Osteocyte (in vitro differentiated cells): ENCODE measurements around the gene BCL3. TPM values are rescaled to one million over a fixed set of nuclear protein-coding genes. Genes with fewer than 3 reads are reported as not detected.
"Not testable (repeated sequence)": the region's sequence is repeated elsewhere in the genome, so short reads cannot be mapped to it uniquely, and the experiment has no call there.

Source experiments
- DNase-seq: peaks from one replicate; pipeline ENCODE4 v3.0.0; 2021; ENCODE audit warnings: mixed read lengths; ENCODE audit not compliant: unreplicated experiment; ENCODE audit errors: extremely low spot score
- H3K27ac Mint-ChIP-seq: one replicate; pipeline ENCODE4 v1.8.0; 2021; ENCODE audit warnings: mild to moderate bottlenecking, mixed read lengths; ENCODE audit not compliant: unreplicated experiment
- H3K27me3 Mint-ChIP-seq: one replicate; pipeline ENCODE4 v1.8.0; 2021; ENCODE audit warnings: mixed read lengths; ENCODE audit not compliant: unreplicated experiment
- H3K36me3 Mint-ChIP-seq: one replicate; pipeline ENCODE4 v1.8.0; 2021; ENCODE audit warnings: mixed read lengths; ENCODE audit not compliant: unreplicated experiment
- H3K4me1 Mint-ChIP-seq: one replicate; pipeline ENCODE4 v1.8.0; 2021; ENCODE audit warnings: mixed read lengths; ENCODE audit not compliant: unreplicated experiment
- H3K4me3 Mint-ChIP-seq: one replicate; pipeline ENCODE4 v1.8.0; 2021; ENCODE audit warnings: mild to moderate bottlenecking, moderate library complexity, mixed read lengths; ENCODE audit not compliant: unreplicated experiment
- H3K9me3 Mint-ChIP-seq: one replicate; pipeline ENCODE4 v1.8.0; 2021; ENCODE audit warnings: mixed read lengths; ENCODE audit not compliant: unreplicated experiment
- CTCF ChIP-seq: fragments of 200-600 bp; sonication (generic); IDR thresholded peaks from 2 replicates; pipeline ENCODE4 v1.5.0; 2021; ENCODE audit warnings: antibody characterized with exemption, mild to moderate bottlenecking, moderate library complexity
- total RNA-seq: library from RNA; stranded (reverse); gene quantifications from 2 replicates; pipeline ENCODE4 v1.2.1, GENCODE V29; 2021

BCL3 gene
- total RNA-seq, 1 donor from 2014 or later, result 15.3 TPM

GRCh38 chr19:44767295-44768180 lies 19.0 kb downstream of the BCL3 start:
- H3K4me1 Mint-ChIP-seq, result peaks cover 7% of the 10 kb centered on the region
- no peaks in the 10 kb centered on the region for H3K27me3 Mint-ChIP-seq
- H3K36me3 Mint-ChIP-seq, result no peaks in the 10 kb centered on the region
- no peak overlapping the region for H3K4me3 Mint-ChIP-seq
- no peaks in the 10 kb centered on the region for H3K9me3 Mint-ChIP-seq
- H3K27ac Mint-ChIP-seq, result no peak overlapping the region
- TF ChIP-seq CTCF, result no peak
- no peak for DNase-seq

- no peaks in the 10 kb centered on the region for H3K27me3 Mint-ChIP-seq
- peak; percentile 90 for TF ChIP-seq CTCF
- peak; percentile 94 for DNase-seq
- H3K4me3 Mint-ChIP-seq, result no peak overlapping the region
- peak overlapping the region; percentile 38 for H3K27ac Mint-ChIP-seq
- no peaks in the 10 kb centered on the region for H3K36me3 Mint-ChIP-seq
- H3K9me3 Mint-ChIP-seq, result no peaks in the 10 kb centered on the region
- H3K4me1 Mint-ChIP-seq, result peaks cover 14% of the 10 kb centered on the region
These were observed 22.2 kb downstream of the BCL3 start for GRCh38 chr19:44770550-44771257.

GRCh38 chr19:44772144-44772543 lies 23.6 kb downstream of the BCL3 start:
- H3K36me3 Mint-ChIP-seq, H3K4me3 Mint-ChIP-seq, H3K27me3 Mint-ChIP-seq, DNase-seq, H3K27ac Mint-ChIP-seq, H3K9me3 Mint-ChIP-seq: not testable (repeated sequence)
- peaks cover 14% of the 10 kb centered on the region for H3K4me1 Mint-ChIP-seq

GRCh38 chr19:44772959-44773358 lies 24.5 kb downstream of the BCL3 start:
- Mint-ChIP-seq H3K9me3 (no peaks in the 10 kb centered on the region), H3K36me3 (no peaks in the 10 kb centered on the region), H3K4me3 (no peak overlapping the region), H3K27ac (no peak overlapping the region), H3K27me3 (no peaks in the 10 kb centered on the region), H3K4me1 (peaks cover 14% of the 10 kb centered on the region)
- no peak for DNase-seq
- no peak for TF ChIP-seq CTCF

GRCh38 chr19:44775676-44776240 lies 27.2 kb downstream of the BCL3 start:
- Mint-ChIP-seq H3K4me3 (no peak overlapping the region), H3K9me3 (no peaks in the 10 kb centered on the region), H3K27ac (no peak overlapping the region), H3K27me3 (no peaks in the 10 kb centered on the region), H3K36me3 (no peaks in the 10 kb centered on the region), H3K4me1 (peaks cover 9% of the 10 kb centered on the region)
- no peak for DNase-seq
- no peak for TF ChIP-seq CTCF
